HG02623 (cell line): Measurements from ENCODE around the gene NUDT9.
"Not testable (repeated sequence)": the region's sequence is repeated elsewhere in the genome, so short reads cannot be mapped to it uniquely, and the experiment has no call there.

ENCODE experiments used
- ATAC-seq: cut with Tn5 transposase; IDR thresholded peaks from one replicate; pipeline ENCODE4 v1.9.1; 2021; ENCODE audit warnings: moderate library complexity; ENCODE audit not compliant: unreplicated experiment

NUDT9 gene

GRCh38 chr4:87461281-87461700 is 38.9 kb downstream of the NUDT9 start:
- peak; percentile 75 for ATAC-seq

- no peak for ATAC-seq
These were observed 39.7 kb downstream of the NUDT9 start for GRCh38 chr4:87462102-87462501.

GRCh38 chr4:87465739-87466366 is 43.5 kb downstream of the NUDT9 start:
- ATAC-seq, result no peak

DNA sequence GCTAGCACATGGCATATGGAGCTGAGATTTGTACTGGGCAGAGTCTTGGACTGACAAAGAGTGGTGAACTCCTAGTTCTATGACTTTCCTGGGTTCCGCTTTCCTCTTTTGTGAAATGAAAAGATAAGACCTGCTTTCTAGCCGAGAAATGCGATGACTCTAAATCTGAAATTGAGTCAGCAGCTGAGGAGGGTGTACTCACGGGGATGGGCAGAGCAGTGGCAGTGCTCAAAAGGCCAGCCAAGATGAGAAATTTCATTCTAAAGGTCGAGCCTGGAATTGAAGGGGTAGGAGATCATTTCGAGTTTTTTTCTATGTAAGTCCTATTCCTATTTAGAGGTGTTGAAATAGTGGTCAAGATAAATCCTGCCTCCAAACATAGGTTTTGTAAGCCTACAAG is 47.0 kb downstream of the NUDT9 start:
- ATAC-seq, result no peak

- no peak for ATAC-seq
These were observed 54.6 kb downstream of the NUDT9 start for GRCh38 chr4:87476934-87477333.

DNA sequence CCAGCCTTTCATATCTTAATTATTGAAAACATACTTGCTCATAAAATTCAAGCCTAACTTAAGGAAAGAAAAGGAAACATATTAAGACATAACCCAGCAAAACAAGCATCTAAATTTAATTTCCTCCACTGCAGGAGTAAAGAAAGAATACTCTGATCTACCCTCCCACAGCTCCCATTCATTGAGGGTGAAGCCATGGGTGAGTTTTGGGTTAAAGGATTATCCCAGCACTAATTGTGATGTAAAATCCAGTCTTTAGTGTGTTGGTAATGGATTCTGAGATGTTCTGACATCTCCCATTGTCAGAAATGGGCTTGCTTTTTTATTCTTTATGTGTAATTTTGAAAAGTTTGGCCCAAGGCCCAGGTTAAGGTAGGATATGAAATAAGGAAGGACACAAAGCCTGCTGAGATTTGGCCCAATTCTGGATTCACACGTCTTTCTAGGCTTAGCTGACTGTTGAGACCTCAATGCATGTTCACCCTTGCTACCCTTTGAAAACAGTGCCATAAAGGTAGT is 56.4 kb downstream of the NUDT9 start:
- no peak for ATAC-seq

DNA sequence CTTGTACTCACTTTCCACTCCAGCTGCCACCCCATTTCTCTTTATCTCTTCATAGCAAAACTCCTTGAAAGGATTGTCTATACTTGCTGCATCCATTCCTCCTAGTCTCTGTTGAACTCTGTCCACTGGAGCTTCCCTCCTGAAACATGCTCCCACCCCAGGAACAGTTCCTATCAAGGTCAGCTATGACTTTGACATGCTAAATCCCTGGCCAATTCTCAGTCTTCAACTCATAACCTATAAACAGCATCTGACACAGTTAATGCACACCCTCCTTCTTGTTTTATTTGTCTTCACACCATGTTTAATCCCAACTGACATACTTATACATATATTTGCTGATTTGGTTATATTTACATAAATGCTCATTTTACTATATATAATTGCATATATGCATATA is 59.0 kb downstream of the NUDT9 start:
- ATAC-seq, result no peak

GRCh38 chr4:87483247-87483646 is 60.9 kb downstream of the NUDT9 start:
- not testable (repeated sequence) for ATAC-seq

DNA sequence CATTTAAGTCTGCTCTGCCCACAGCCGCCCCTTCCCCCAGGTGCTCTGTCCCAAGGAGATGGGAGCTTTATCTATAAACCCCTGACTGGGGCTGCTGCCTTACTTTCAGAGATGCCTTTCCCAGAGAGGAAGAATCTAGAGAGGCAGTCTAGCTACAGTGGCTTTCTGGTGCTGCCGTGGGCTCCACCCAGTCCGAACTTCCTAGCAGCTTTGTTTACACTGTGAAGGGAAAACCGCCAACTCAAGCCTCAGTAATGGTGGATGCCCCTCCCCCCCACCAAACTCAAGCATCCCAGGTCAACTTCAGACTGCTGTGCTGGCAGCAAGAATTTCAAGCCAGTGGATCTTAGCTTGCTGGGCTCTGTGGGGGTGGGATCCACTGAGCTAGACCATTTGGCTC is 66.3 kb downstream of the NUDT9 start:
- ATAC-seq, result not testable (repeated sequence)

GRCh38 chr4:87489678-87490077 is 67.3 kb downstream of the NUDT9 start:
- ATAC-seq, result no peak

- no peak for ATAC-seq
These were observed 68.4 kb downstream of the NUDT9 start for GRCh38 chr4:87490664-87491369.

DNA sequence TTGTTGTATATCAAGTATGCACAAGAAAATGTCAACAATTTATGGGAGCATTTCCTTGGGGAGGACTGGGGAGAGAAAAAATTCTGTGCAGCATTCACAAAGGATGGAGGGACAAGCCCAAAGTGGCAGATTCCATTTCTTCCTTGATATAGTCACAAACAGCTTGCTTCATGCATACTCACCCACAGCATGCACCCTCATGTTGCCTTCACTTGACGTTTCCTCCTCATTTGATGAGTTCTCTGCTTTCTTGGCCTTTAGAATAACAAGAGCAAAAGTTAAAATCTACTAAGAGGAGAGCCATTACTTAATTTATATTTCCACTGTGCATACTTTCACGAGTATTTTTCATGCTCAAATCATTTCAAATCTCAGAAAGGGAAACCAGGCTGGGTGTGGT is 69.1 kb downstream of the NUDT9 start:
- ATAC-seq, result no peak

DNA sequence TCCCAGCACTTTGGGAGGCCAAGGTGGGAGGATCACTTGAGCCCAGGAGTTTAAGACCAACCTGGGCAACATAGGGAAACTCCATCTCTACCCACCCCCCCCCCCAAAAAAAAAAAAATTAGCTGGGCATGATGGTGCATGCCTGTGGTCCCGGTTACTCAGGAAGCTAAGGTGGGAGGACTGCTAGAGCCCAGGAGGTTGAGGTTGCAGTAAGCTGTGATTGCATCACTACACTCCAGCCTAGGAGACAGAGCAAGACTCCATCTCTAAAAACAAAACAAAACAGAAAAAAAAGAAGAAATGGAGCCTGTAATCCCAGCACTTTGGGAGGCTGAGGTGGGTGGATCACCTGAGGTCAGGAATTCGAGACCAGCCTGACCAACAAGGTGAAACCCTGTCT is 69.5 kb downstream of the NUDT9 start:
- ATAC-seq, result not testable (repeated sequence)

- no peak for ATAC-seq
These were observed 70.7 kb downstream of the NUDT9 start for GRCh38 chr4:87493115-87493514.

- no peak for ATAC-seq
These were observed 74.8 kb downstream of the NUDT9 start for GRCh38 chr4:87497159-87497558.

DNA sequence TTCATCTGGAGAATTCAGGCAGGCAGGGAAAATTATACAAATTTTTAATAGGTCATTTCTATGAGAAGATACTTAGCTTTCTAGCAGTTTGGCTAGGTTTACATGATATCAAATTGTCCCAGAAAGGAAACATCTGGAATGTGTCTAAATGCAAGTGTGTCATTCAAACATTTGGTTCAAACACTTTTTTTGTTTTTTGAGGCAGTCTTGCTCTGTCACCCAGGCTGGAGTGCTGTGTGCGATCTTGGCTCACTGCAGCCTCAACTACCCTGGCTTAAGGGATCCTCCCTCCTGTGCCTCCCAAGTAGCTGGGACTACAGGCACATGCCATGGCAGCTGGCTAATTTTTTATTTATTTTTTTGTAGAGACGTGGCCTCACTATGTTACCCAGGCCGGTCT is 75.2 kb downstream of the NUDT9 start:
- ATAC-seq, result no peak

DNA sequence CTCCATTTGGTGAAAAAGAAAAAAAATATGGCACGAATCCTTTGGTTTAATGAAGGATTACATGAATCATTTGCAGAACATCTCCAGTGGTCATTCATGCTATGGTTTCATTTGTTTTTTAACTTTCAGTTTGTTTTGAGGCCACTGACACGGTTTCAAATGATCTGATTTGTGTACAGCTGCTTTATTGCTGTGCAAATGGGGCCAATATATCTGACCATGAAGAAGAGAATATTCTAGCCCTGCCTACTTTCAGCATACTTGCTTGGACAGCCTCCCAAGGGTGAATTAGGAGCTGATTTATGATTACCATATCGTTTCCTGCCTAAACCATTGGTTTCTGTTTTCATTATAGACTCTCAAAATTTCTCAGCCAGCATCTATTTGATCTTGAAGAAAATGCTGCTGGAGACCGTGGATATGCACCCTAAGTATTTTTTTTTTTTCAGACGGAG is 76.1 kb downstream of the NUDT9 start:
- ATAC-seq, result no peak

DNA sequence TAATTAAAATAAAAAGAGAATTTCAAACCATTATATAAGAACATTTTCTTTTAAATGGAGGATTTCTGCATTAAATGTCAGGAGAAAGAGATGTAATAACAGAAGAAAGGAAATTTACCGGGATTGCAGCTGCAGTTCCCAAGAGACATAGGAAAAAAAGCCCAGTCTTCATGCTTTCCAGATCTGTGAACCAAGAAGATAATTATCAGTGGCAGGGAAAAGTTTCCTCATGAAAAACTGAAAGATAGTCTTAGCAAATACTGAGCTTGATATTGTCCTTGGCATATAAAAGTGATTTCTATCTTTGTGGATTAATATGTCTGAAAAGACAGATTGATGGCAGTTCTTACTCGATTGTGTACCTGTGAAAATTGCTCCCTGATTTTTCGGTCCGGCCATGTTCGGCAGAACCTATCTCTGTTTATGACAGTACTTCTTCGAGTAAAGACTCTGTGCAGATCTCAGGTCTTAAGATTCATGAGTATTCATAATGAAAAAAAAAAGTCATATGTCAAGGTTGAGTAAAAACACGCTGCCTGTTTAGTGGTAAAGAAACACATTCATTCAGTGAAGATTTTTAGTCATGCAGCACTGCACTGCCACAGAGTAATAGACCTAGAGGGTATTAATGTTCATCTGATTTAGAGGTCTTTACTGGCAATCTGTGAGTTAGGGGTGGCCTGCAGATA is 77.2 kb downstream of the NUDT9 start:
- ATAC-seq, result peak; percentile 69

DNA sequence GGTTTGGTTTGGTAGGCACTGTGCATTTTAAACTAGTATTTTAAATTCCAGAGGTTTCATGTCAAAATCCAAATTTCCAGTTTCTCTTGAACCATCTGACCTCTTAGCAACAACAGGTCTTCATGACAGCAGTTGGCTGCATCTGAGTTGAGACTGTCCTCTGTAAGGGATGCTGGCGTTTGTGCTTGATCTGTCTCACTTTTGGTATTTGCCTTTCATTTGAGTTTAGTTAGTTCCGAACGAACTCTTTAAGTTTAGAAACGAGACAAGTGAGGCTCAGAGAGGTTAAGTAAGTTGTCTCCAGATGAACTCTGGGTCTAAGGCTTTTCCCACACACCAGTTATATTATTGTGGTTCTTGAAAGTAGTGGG is 77.7 kb downstream of the NUDT9 start:
- ATAC-seq, result peak; percentile 24

- no peak for ATAC-seq
These were observed 80.3 kb downstream of the NUDT9 start for GRCh38 chr4:87502580-87503238.

GRCh38 chr4:87505862-87506261 is 83.5 kb downstream of the NUDT9 start:
- no peak for ATAC-seq
